Hippocampal formation (tissue), 2 donors: ENCODE data around the gene AUTS2.
A peak's percentile ranks its signal among the peaks of the same experiment; 100 is the strongest.

Experiments
- DNase-seq, 2 donors: peaks; one replicate each; lab custom pipeline; 2025; lab: John Stamatoyannopoulos, UW

AUTS2 gene

GRCh38 chr7:70188901-70189650 is 590.8 kb downstream of the AUTS2 start:
- no peak for DNase-seq

- no peak for DNase-seq
Measured at GRCh38 chr7:70189776-70190175, 591.5 kb downstream of the AUTS2 start.

DNA sequence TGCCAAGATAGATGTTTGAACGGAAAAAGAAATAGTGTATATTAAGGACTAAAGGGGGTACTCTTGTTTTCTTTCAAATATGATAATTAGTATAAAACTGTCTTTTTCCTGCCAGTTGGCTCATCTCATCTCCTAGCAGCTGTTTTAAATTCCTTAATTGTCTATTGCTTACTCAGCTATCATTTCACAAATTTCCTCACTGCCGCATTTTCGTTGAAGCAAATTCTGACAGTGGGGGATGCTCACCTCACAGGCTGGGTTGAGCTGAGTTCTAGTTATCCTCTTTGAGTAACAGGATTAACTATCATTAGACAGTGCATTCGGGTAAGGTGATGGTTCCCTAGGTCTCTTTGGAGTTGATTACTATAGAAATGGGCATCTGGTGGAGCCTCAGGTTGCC is 592.0 kb downstream of the AUTS2 start:
- DNase-seq = no peak

DNA sequence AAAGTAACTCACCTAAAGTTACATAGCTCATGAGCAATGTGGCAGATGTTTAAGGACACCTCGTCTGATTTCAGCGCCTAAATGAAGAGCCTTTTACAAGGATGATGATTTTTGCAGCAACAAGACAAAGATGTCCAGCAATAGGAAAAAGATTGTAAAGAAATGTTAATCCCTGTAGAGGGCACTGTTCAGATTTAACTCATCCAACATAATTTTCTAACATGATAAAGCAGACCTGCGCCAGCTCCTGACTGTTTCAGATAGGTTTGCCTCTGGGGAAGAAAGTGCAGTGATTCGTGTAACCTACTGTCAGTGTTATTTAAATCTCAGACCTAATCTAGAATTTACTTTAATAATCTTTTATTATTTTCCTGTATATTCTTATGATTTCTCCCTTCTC is 595.2 kb downstream of the AUTS2 start:
- DNase-seq = no peak

DNA sequence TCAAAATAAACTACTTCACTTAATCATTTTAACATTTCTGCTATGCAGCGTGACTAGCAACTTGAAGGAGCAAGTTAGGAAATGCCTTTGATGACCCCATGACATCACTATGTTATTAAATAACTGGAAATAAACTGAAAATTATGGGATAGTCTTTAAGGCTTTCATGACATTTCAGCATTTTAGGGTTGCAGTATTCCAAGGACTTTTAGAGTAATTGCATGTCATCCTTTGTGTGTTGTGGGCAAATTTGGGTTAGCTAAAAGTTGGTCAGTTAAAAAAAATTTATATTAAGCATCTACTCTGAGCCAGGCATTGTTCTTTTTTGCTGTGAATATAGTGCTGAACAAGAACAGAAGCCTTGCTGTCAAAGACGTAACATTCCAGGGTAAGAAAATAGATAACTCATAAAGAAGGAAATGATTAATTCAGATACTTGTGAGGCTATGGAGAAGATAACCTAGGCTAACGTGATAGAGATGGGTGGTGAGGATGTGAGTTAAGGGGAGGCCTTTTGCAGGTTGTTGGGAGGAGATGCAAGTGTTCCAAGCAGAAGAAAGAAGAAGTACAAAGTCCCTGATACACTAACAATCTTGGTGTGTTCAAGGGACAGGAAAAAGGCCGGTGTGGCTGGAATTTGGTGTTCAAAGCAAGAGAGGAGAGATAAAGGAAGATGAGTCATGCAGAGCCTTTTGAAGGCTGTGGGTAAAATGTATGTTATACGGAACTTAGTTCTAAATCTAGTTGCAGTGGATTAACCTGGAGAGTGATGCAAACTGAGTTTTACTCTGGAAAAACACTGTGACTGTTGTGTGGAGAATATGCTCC is 610.2 kb downstream of the AUTS2 start:
- no peak for DNase-seq

- DNase-seq = no peak
Measured at GRCh38 chr7:70210200-70210935, 612.1 kb downstream of the AUTS2 start.

GRCh38 chr7:70210936-70211310 is 612.6 kb downstream of the AUTS2 start:
- no peak for DNase-seq

GRCh38 chr7:70212281-70212680 is 614.0 kb downstream of the AUTS2 start:
- no peak for DNase-seq

- peak in 1 of 2 donors; percentile 6 for DNase-seq
Measured at GRCh38 chr7:70214071-70214470, 615.8 kb downstream of the AUTS2 start.

DNA sequence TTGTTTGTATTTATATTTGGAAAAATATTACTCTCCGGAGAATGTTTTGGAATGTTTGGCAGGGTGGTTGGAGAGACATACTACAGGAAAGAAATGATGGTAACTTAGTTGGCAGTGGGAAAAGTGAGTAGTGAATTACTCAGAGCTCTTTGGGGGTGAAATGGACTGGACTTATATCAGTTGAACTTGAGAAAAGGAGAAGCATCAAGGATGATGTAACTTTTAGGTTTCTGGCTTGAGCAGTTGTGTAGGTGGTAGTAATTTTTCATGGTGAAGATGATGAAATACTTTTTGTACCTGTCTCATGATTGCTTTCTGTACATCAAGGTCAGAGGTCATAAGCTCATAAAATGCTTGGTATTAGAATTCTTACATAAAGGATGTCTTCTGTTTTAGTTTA is 617.2 kb downstream of the AUTS2 start:
- no peak for DNase-seq

DNA sequence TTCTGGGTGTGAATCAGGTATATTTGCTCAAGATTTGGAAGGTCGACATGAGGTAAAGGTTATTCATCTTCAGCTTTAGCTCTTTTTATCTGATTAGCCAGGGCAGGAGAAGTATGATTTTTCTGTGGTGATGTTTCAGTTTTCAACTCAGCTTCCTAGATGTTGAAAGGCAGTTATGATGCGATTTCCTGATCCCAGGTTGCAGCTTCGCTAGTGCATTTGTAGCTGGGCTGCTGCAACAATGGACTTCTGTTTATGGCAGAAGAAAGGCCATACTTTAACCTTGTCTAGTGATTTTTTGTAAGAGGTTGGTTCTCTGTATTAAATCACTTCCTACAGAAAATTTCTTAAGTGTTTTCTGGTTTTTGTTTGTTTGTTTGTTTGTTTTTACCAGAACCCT is 619.3 kb downstream of the AUTS2 start:
- no peak for DNase-seq

DNA sequence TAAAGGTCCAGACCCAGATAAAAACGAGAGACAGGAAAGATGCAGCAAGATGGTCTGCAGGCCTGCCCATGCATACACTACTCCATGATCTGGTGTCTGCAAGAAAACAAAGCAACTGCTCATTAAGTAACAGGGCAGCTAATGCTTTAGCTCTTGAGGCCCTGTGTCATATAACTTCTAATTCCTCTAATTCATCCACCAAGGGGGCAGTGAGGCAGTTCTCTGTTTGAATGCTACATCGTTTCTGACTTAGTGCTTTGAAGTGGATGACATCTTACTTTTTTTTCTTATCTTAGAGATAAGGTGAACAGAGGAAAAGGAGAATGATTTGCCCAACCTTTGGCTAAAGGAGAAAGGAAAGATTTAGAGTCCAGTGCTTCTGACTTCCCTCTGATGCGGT is 619.7 kb downstream of the AUTS2 start:
- DNase-seq = no peak

GRCh38 chr7:70219061-70219460 is 620.8 kb downstream of the AUTS2 start:
- DNase-seq = no peak

GRCh38 chr7:70229242-70229641 is 631.0 kb downstream of the AUTS2 start:
- DNase-seq = no peak

DNA sequence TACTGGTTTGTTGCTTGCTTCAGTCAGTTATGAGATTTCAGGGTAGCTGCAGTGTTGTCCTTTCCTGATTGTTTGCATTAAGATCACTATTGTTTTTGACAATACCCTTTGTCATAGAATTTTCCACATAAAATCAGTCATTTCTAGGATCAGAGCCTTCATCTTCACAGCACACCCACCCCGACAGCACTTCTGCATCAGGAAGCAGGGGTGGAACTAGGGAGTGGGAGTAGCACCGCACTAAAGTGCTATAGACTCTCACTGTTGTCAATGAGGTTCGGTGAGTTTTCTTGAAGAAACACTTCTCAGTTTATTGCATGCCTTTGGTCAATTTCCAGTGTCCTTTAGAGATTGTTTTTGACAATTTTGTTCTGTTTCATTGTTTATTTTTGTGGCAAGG is 632.5 kb downstream of the AUTS2 start:
- no peak for DNase-seq

DNA sequence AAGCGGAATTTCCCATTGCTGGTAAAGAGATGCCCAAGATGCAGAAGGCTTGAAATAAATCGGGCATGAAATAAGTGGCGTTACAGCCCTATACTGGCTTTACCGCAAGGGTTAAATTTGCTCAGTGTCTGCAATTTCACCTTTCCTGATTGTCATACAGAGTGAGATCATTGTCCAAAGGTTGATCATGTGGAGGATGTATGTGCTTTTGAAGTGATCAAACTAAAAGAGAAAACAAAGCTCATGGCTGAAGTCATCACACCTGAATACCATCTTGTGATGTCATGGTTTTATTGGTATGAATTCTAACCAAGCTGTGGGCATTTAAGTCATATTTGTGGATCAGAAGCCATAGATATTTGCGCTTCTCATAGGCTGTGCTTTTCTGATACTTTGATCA is 635.5 kb downstream of the AUTS2 start:
- no peak for DNase-seq

- no peak for DNase-seq
Measured at GRCh38 chr7:70237256-70237655, 639.0 kb downstream of the AUTS2 start.

DNA sequence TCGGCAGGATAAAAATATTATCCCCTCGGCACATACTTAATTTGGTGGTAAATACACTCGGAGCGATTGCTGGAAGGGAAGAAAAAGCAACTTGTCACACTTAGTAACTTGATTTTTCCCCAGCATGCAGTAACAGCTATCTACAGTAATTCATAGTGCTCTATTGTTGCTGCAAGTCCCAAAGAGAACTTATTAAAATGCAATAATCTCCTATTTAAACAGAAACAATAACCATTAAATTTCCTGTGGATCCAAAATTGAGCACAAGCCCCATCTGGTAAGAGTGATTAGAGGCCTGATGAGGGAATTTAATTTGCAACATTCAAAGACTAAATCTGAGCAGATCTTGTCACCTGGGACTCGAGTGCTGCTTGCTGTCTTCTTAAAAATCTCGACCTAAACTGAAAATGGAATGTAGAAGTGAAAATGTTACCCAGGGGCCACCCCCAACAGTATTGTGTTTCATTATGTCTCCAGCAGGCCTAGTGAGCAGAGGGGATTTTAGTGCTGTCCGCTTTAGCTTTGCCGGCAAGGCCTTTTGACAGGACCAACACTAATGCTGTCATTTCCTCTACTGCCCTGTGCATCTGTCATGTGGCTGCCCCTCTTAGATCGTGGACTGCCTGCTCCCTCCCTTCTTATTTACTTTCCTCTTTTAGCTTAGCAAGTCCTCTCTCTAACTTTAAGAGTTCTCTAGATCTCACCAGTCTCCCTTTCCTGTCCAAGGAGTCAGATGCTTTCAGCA is 639.7 kb downstream of the AUTS2 start:
- DNase-seq = no peak

DNA sequence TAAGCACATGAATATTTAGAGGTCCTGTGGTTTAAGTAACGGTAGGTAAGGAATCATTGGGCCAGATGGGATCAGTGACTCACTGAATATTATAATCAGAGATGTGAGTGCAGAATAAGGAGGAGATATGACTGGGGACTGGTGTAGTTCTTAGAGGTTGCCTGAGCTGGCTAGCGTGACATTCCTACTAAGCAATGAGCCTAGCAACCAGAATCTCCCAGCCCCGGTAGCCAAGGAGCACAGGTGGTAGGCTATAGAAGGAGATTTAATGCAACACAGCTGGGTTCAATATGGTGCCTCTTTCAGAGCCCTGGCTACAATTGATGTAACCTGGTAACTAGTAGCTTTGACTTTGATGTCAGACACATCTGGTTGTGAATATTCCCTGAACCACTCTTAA is 641.6 kb downstream of the AUTS2 start:
- no peak for DNase-seq

DNA sequence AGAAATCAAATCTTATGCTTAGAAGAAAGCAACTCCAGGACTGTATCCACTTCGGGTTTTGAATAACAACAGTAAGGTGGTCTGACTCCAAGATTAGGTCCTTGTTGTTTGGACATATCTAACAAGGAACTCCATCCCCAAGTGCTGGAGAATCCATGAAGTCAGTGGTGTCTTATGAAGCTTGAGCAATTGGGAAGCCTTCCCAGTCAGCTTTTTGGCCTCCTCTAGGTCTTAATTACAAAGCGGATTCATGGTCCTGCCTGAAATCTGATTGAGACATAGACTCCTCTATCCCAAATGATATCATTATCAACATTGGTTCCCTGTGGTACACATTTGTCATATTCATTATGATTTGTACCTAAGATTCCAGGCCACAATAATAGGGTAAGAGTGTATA is 642.6 kb downstream of the AUTS2 start:
- no peak for DNase-seq

DNA sequence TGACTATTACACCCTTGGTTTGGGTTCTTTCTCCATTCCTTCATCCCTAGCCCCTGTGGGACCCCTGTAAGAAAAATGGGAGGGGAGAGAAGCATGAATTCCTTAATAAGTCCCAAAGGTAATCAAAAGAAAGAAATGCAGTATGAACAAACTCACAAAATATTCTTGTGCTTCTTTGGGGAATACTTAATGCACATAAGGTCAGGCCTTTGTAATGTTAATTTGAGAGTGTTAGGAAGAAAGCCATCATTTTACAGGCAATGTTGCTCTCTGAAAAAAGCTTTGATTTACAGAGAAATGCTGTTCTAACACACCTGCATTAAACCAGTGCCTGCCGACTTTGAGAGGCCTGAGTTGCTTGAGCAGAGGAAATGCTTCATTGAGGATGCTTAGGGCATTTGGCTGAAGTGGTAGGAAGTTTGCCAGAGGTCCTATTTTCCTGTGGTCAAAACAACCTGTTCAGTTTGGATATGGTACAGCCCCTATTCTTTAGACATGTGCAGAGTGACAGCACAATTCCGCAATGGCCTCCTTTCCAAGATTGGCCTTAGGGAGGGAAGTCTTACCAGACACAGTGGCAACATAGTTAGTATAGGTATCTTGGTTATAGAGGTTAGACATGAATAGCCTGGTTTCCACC is 643.4 kb downstream of the AUTS2 start:
- DNase-seq = no peak

GRCh38 chr7:70242826-70243225 is 644.6 kb downstream of the AUTS2 start:
- DNase-seq = no peak
